Keratinocyte (primary cell): ENCODE results near the gene TDRD6. TPM values are rescaled to one million over a fixed set of nuclear protein-coding genes. Genes with fewer than 3 reads are reported as not detected.

Experiments used
- DNase-seq: peaks from one replicate; pipeline ENCODE4 v3.0.0-alpha.2; 2011; ENCODE audit warnings: low read depth, missing footprints, low spot score
- FAIRE-seq: peaks from 2 replicates; lab custom pipeline; 2011; peaks lifted over from hg19 to GRCh38; lab: Jason Lieb, UNC
- H2AFZ ChIP-seq: 2 replicates; pipeline ENCODE4 v1.6.0; 2012; ENCODE audit warnings: low read length, control low read depth, inconsistent platforms; ENCODE audit not compliant: control insufficient read depth
- H3K27ac ChIP-seq: 2 replicates; pipeline ENCODE4 v1.5.1; 2011; ENCODE audit warnings: low read length; ENCODE audit not compliant: control insufficient read depth, insufficient read depth
- H3K27me3 ChIP-seq: 3 replicates; pipeline ENCODE4 v1.6.0; 2011; ENCODE audit warnings: low read length; ENCODE audit not compliant: control insufficient read depth, insufficient read depth; ENCODE audit errors: extremely low read depth
- H3K36me3 ChIP-seq, 2 experiments: 2 replicates in 1 of 2; 3 replicates in 1 of 2; pipeline ENCODE4 v1.5.1; 2011; ENCODE audit warnings: low read length in 2 of 2, mild to moderate bottlenecking in 1 of 2; ENCODE audit not compliant: control insufficient read depth in 2 of 2, insufficient read depth in 2 of 2; ENCODE audit errors: extremely low read depth in 1 of 2
- H3K4me1 ChIP-seq: 3 replicates; pipeline ENCODE4 v1.5.1; 2011; ENCODE audit warnings: low read length; ENCODE audit not compliant: control insufficient read depth, insufficient read depth; ENCODE audit errors: extremely low read depth
- H3K4me2 ChIP-seq: 3 replicates; pipeline ENCODE4 v1.6.0; 2011; ENCODE audit warnings: low read depth, low read length; ENCODE audit not compliant: control insufficient read depth, insufficient read depth; ENCODE audit errors: extremely low read depth
- H3K4me3 ChIP-seq, 3 experiments: fragments of 200-600 bp in 1 of 3; sonication (generic) in 1 of 3; 2 replicates in 2 of 3; 3 replicates in 1 of 3; pipeline ENCODE4 v1.5.1; 2011 to 2016; ENCODE audit warnings: low read length in 3 of 3, mild to moderate bottlenecking in 3 of 3, control low read depth in 2 of 3, inconsistent platforms in 1 of 3, low read depth in 1 of 3, mixed read lengths in 1 of 3, mixed run types in 1 of 3, moderate library complexity in 1 of 3; ENCODE audit not compliant: control insufficient read depth in 2 of 3, insufficient read depth in 2 of 3; ENCODE audit errors: extremely low read depth in 1 of 3
- H3K79me2 ChIP-seq: 2 replicates; pipeline ENCODE4 v1.6.0; 2012; ENCODE audit warnings: low read length; ENCODE audit not compliant: control insufficient read depth, insufficient read depth
- H3K9ac ChIP-seq: 3 replicates; pipeline ENCODE4 v1.6.0; 2011; ENCODE audit warnings: low read length; ENCODE audit not compliant: control insufficient read depth, insufficient read depth; ENCODE audit errors: extremely low read depth
- H3K9me1 ChIP-seq: 3 replicates; pipeline ENCODE4 v1.6.0; 2011; ENCODE audit warnings: low read length; ENCODE audit not compliant: control insufficient read depth, insufficient read depth; ENCODE audit errors: extremely low read depth
- H3K9me3 ChIP-seq: 2 replicates; pipeline ENCODE4 v1.5.1; 2012; ENCODE audit warnings: low read depth, low read length; ENCODE audit not compliant: control insufficient read depth
- H4K20me1 ChIP-seq: 3 replicates; pipeline ENCODE4 v1.6.0; 2011; ENCODE audit warnings: low read length; ENCODE audit not compliant: control insufficient read depth, insufficient read depth; ENCODE audit errors: extremely low read depth
- CTCF ChIP-seq, 3 experiments: IDR thresholded peaks in 1 of 3; conservative IDR thresholded peaks in 1 of 3; optimal IDR thresholded peaks in 1 of 3; 2 replicates in 2 of 3; 3 replicates in 1 of 3; pipeline versions ENCODE3 to v1.5.1; 2011; ENCODE audit warnings: low read length in 3 of 3, mild to moderate bottlenecking in 3 of 3, moderate library complexity in 2 of 3, control low read depth in 1 of 3, inconsistent platforms in 1 of 3; ENCODE audit not compliant: insufficient read depth in 2 of 3; ENCODE audit errors: extremely low read depth in 1 of 3
- EZH2 ChIP-seq: IDR thresholded peaks from one replicate; pipeline ENCODE4 v1.6.1; 2012; ENCODE audit warnings: inconsistent platforms, mild to moderate bottlenecking, low read length, moderate library complexity
- dilution Hi-C: fragments of 300-500 bp; cut with MboI; formaldehyde crosslinking; loops from one replicate; pipeline ENCODE4 v1.7.0; 2020; ENCODE audit warnings: low sequenced_read_pairs; ENCODE audit not compliant: extremely low pct_ligation_motif_present
- polyA plus RNA-seq, 5 experiments: library from polyadenylated mRNA; depleted of rRNA in 3 of 5; stranded (reverse) in 3 of 5; stranded (forward) in 1 of 5; unstranded in 1 of 5; fragments of >200 nt; gene quantifications; 1 replicate in 1 of 5; 2 replicates in 3 of 5; 3 replicates in 1 of 5; pipeline versions ENCODE4 v1.2.1 to v1.2.3, GENCODE V29; 2011 to 2012; ENCODE audit warnings: missing spikeins in 2 of 5, low read depth in 1 of 5, low replicate concordance in 1 of 5

The TDRD6 gene
- polyA plus RNA-seq, 1 donor (not counting 4 experiments of a cell fraction or from before 2014, with no cell fraction given), result 0.25 TPM

- Histone ChIP-seq H3K9me1 (no peaks in the 10 kb centered on the region), H3K27me3 (no peaks in the 10 kb centered on the region), H3K9ac (no peak overlapping the region), H3K79me2 (no peaks in the 10 kb centered on the region), H3K4me1 (no peaks in the 10 kb centered on the region), H3K4me3 (no peak overlapping the region), H3K9me3 (no peaks in the 10 kb centered on the region), H3K36me3 (no peaks in the 10 kb centered on the region), H3K27ac (no peak overlapping the region), H4K20me1 (no peaks in the 10 kb centered on the region), H2AFZ (no peak overlapping the region), H3K4me2 (no peak overlapping the region)
- no peak for DNase-seq
- FAIRE-seq, result no peak
- dilution Hi-C loops, result no loop called here
- TF ChIP-seq CTCF (optimal IDR thresholded peaks at IDR 0.05 in 1 of 3, IDR thresholded peaks at IDR 0.05 in 1 of 3, conservative IDR thresholded peaks at IDR 0.05 in 1 of 3; ENCODE audit: extremely low read depth in 1 of 3, insufficient read depth in 2 of 3, low read length in 3 of 3) (no peak), EZH2 (no peak)
These were observed 61.3 kb downstream of the TDRD6 start for GRCh38 chr6:46748940-46749503.

DNA sequence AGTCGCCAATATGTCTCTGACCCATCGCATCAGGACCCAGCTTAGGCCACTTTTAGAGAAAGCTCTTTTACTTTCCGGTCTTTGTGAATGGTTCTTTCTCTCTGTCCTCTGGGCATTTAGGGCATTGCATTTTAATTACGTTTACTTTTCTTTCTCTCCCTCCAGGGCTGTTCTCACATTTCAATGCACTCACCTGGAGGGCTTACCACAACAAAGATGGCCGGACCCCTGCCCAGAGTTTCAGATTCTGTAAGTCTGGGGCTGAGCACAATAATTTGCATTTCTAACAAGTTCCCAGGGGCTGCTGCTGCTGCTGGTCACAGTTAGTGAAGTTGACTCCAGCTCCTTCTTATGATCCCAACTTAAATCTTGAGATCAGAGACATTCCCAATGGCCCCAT is 62.0 kb downstream of the TDRD6 start:
- TF ChIP-seq CTCF (optimal IDR thresholded peaks at IDR 0.05 in 1 of 3, IDR thresholded peaks at IDR 0.05 in 1 of 3, conservative IDR thresholded peaks at IDR 0.05 in 1 of 3; ENCODE audit: extremely low read depth in 1 of 3, insufficient read depth in 2 of 3, low read length in 3 of 3) (no peak), EZH2 (no peak)
- dilution Hi-C loops, result no loop called here
- H3K9me1 ChIP-seq, result no peaks in the 10 kb centered on the region
- H2AFZ ChIP-seq, result no peak overlapping the region
- FAIRE-seq (no peak), DNase-seq (no peak)
- no peak overlapping the region for H3K4me2 ChIP-seq
- no peaks in the 10 kb centered on the region for H3K4me1 ChIP-seq
- H3K27me3 ChIP-seq, result no peaks in the 10 kb centered on the region
- H3K36me3 ChIP-seq, result no peaks in the 10 kb centered on the region
- H4K20me1 ChIP-seq, result no peaks in the 10 kb centered on the region
- no peaks in the 10 kb centered on the region for H3K9me3 ChIP-seq
- H3K4me3 ChIP-seq, result no peak overlapping the region
- no peak overlapping the region for H3K27ac ChIP-seq
- H3K79me2 ChIP-seq, result no peaks in the 10 kb centered on the region
- no peak overlapping the region for H3K9ac ChIP-seq
